Ovary (tissue), 9 donors: ENCODE results near the gene SLC36A4. TPM values are rescaled to one million over a fixed set of nuclear protein-coding genes. Genes with fewer than 3 reads are reported as not detected.

Experiments used
- DNase-seq, 5 donors: peaks; one replicate each; pipeline ENCODE4 v3.0.0-alpha.2; 2019 to 2020
- H3K27ac ChIP-seq, 2 donors: fragments of 200-600 bp; one replicate each; pipeline versions ENCODE4 v1.5.1 to v1.8.0; 2019 to 2022
- H3K27me3 ChIP-seq: fragments of 200-600 bp; one replicate; pipeline ENCODE4 v1.8.0; 2022
- H3K36me3 ChIP-seq: fragments of 200-600 bp; sonication (generic); one replicate; pipeline ENCODE4 v1.5.1; 2019
- H3K4me1 ChIP-seq: one replicate; pipeline ENCODE4 v1.8.1; 2013; ENCODE audit warnings: mild to moderate bottlenecking, moderate library complexity; ENCODE audit not compliant: insufficient read depth
- H3K4me3 ChIP-seq: fragments of 200-600 bp; sonication (generic); one replicate; pipeline ENCODE4 v1.5.1; 2017
- H3K9me3 ChIP-seq, 2 donors: fragments of 200-600 bp in 1 of 2; sonication (generic) in 1 of 2; one replicate each; pipeline versions ENCODE4 v1.5.1 to v1.8.1; 2013 to 2019; ENCODE audit warnings: mild to moderate bottlenecking in 1 of 2, moderate library complexity in 1 of 2
- EP300 ChIP-seq: sonication (generic); formaldehyde crosslinking; IDR thresholded peaks from one replicate; pipeline ENCODE4 v1.6.1; 2017; ENCODE audit warnings: antibody characterized with exemption
- POLR2A ChIP-seq: fragments of 450-650 bp; IDR thresholded peaks from one replicate; pipeline ENCODE4 v1.6.1; 2017; ENCODE audit warnings: antibody characterized with exemption, mild to moderate bottlenecking, moderate library complexity
- WGBS, 3 donors: extraction: QIAGEN DNeasy Blood & Tissue Kit in 1 of 3; methylation state at CpG; one replicate each; pipeline versions ENCODE4 v1.1.5 to v1.1.7; 2013 to 2017; 5-methylcytosine and 5-hydroxymethylcytosine counted together
- intact Hi-C, 4 donors: fragments of 100-400 bp; cut with DNase I; formaldehyde crosslinking; loops; one replicate each; pipeline versions ENCODE4 v1.11.0 to v1.15.1; 2022 to 2023
- polyA plus RNA-seq, 2 donors: library from polyadenylated mRNA; stranded (reverse); fragments of 200-250 nt in 1 of 2; fragments of 350-450 nt in 1 of 2; fragmentation: Illumina TruSeq in 1 of 2; extraction: RNeasy Lipid Tissue Mini Kit (QIAGEN cat#74804) in 1 of 2; gene quantifications; one replicate each; pipeline ENCODE4 v1.2.3, GENCODE V29; 2013 to 2014
- total RNA-seq, 7 donors: library from RNA; depleted of rRNA in 2 of 7; stranded (reverse); fragments of >200 nt in 2 of 7; fragmentation: NEBNext Ultra II Directional in 3 of 7; extraction: Animal tissue kit (Norgen Biotek cat#: 25700) in 3 of 7; gene quantifications; one replicate each; pipeline versions ENCODE4 v1.1.0 to v1.2.4, GENCODE V29; 2016 to 2023
- TF ChIP-seq, protein P1 (sequence below), 3 donors: fragments of 450-650 bp in 2 of 3; fragments of 200-600 bp in 1 of 3; IDR thresholded peaks; one replicate each; pipeline versions ENCODE4 v1.5.1 to v1.8.0; 2016 to 2022; ENCODE audit warnings: antibody characterized with exemption in 3 of 3, mild to moderate bottlenecking in 1 of 3
- donor health status: DM: no; HTN: no; CAD: no; lungs with moderate emphysema.
- donor health status: DM: no; HTN: no; CAD: no.
- donor health status: Bipolar disorder and iron deficiency.
- donor health status: DM: yes; HTN: yes; CAD: no.
- donor health status: DM: no; HTN: no; CAD: no.
- donor health status: DM: yes; HTN: yes; CAD: no.

SLC36A4 gene
- total and polyA plus RNA-seq, 9 donors: 6.4 to 23.9 (median 13.8) TPM

- Histone ChIP-seq H3K4me1 (no peaks in the 10 kb centered on the region), H3K27ac (no peak overlapping the region), H3K9me3 (no peaks in the 10 kb centered on the region), H3K36me3 (no peaks in the 10 kb centered on the region), H3K27me3 (no peaks in the 10 kb centered on the region), H3K4me3 (no peak overlapping the region)
- no peak for DNase-seq
- intact Hi-C loops: no loop called here
- TF ChIP-seq POLR2A (no peak), EP300 (no peak)
- TF ChIP-seq, protein P1, sequence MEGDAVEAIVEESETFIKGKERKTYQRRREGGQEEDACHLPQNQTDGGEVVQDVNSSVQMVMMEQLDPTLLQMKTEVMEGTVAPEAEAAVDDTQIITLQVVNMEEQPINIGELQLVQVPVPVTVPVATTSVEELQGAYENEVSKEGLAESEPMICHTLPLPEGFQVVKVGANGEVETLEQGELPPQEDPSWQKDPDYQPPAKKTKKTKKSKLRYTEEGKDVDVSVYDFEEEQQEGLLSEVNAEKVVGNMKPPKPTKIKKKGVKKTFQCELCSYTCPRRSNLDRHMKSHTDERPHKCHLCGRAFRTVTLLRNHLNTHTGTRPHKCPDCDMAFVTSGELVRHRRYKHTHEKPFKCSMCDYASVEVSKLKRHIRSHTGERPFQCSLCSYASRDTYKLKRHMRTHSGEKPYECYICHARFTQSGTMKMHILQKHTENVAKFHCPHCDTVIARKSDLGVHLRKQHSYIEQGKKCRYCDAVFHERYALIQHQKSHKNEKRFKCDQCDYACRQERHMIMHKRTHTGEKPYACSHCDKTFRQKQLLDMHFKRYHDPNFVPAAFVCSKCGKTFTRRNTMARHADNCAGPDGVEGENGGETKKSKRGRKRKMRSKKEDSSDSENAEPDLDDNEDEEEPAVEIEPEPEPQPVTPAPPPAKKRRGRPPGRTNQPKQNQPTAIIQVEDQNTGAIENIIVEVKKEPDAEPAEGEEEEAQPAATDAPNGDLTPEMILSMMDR (IDR thresholded peaks at IDR 0.05): no peak
Measured at GRCh38 chr11:93143800-93144199, 54.0 kb downstream of the SLC36A4 start.

DNA sequence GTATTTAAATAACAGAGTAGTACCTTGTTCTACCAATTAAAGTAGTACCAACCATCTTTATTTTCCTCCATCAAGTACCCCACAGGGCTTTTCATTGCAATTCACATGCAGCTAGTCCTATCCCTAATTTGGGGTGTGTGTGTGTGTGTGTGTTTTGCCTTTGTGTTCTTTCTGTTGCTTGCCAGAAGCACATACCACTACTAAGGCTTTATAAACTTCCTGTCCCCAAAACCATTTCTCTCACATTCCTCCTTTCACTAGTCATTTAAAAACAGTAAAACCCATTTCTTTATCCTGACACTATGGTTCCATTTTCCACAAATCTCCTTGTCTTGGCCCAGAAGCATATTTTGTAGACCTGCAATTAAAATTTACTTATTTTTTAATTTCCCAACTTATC lies 54.6 kb downstream of the SLC36A4 start:
- intact Hi-C loops: no loop called here

DNA sequence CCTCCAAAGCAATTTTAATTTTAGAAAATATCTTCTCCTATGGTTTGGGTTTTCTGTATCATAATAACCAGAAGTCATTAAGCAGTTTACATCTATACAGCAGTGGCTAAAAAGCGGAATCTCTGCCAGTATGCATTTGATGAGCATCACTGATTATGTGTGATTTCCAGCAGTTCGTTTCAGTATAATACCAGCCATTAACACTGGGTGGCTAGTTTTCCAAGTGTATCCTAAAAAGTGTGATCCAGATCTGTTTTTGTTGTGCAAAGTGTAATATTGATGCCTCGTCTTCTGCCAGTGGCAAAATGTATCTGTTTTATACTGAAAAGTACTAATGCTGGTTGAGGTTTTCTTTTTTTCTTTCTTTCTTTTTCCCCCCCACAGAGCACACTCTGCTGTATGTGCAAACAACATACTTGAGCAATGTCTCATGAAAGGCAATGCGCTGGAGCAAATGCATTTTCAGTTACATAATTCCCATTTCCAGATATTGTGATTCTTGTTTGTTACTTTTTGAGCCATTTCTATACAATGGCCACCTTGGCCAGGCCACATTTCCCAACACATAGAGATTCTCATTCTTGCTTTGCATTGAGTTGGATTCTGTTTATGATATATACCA lies 64.2 kb downstream of the SLC36A4 start:
- no peak for DNase-seq
- TF ChIP-seq POLR2A: no peak
- TF ChIP-seq EP300: no peak
- TF ChIP-seq, protein P1 (IDR thresholded peaks at IDR 0.05): no peak
- no peak overlapping the region for H3K27ac ChIP-seq
- H3K4me3 ChIP-seq: no peak overlapping the region
- H3K27me3 ChIP-seq: no peaks in the 10 kb centered on the region
- H3K9me3 ChIP-seq: no peaks in the 10 kb centered on the region
- H3K36me3 ChIP-seq: no peaks in the 10 kb centered on the region
- no peaks in the 10 kb centered on the region for H3K4me1 ChIP-seq
- intact Hi-C loops: no loop called here
- WGBS, 3 donors: 53 to 71% (median 63%) methylated on average over 4 of the region's 4 CpGs

More for the DNA sequence above, 54.6 kb downstream of the SLC36A4 start:
- H3K4me3 ChIP-seq: no peak overlapping the region
- no peak overlapping the region for H3K27ac ChIP-seq
- no peaks in the 10 kb centered on the region for H3K27me3 ChIP-seq
- TF ChIP-seq POLR2A (no peak), EP300 (no peak)
- TF ChIP-seq, protein P1 (IDR thresholded peaks at IDR 0.05): no peak
- H3K9me3 ChIP-seq: no peaks in the 10 kb centered on the region
- H3K36me3 ChIP-seq: no peaks in the 10 kb centered on the region
- H3K4me1 ChIP-seq: no peaks in the 10 kb centered on the region
- DNase-seq: no peak

- Histone ChIP-seq H3K27ac (no peak overlapping the region), H3K4me1 (no peaks in the 10 kb centered on the region), H3K27me3 (no peaks in the 10 kb centered on the region), H3K4me3 (no peak overlapping the region), H3K9me3 (no peaks in the 10 kb centered on the region), H3K36me3 (no peaks in the 10 kb centered on the region)
- 10 to 21% (median 10%) methylated on average over 1 of the region's 1 CpG for WGBS, 3 donors
- intact Hi-C loops: no loop called here
- TF ChIP-seq, protein P1 (IDR thresholded peaks at IDR 0.05): no peak
- DNase-seq: no peak
Measured at GRCh38 chr11:93132836-93133235, 65.0 kb downstream of the SLC36A4 start.
